GM19238 (cell line): ENCODE results near the gene GRAMD2A.
A peak's percentile ranks its signal among the peaks of the same experiment; 100 is the strongest.

Experiments used
- DNase-seq: peaks from one replicate; pipeline ENCODE4 v3.0.0; 2011; ENCODE audit warnings: low spot score; ENCODE audit not compliant: insufficient read length

The GRAMD2A gene

GRCh38 chr15:72168808-72169190 is 28.8 kb downstream of the GRAMD2A start:
- DNase-seq, result no peak

GRCh38 chr15:72168131-72168807 is 29.3 kb downstream of the GRAMD2A start:
- DNase-seq, result no peak

- DNase-seq, result no peak
Measured at GRCh38 chr15:72167445-72167844, 30.1 kb downstream of the GRAMD2A start.

GRCh38 chr15:72166716-72167417 is 30.7 kb downstream of the GRAMD2A start:
- DNase-seq, result no peak

GRCh38 chr15:72163719-72164118 is 33.9 kb downstream of the GRAMD2A start:
- DNase-seq, result no peak

- DNase-seq, result no peak
Measured at GRCh38 chr15:72162569-72162968, 35.0 kb downstream of the GRAMD2A start.

GRCh38 chr15:72161361-72162132 is 36.0 kb downstream of the GRAMD2A start:
- DNase-seq, result no peak

GRCh38 chr15:72160696-72161245 is 36.8 kb downstream of the GRAMD2A start:
- DNase-seq, result no peak

- DNase-seq, result no peak
Measured at GRCh38 chr15:72156928-72157327, 40.7 kb downstream of the GRAMD2A start.

GRCh38 chr15:72155635-72156616 is 41.7 kb downstream of the GRAMD2A start:
- peak; percentile 68 for DNase-seq

- no peak for DNase-seq
Measured at GRCh38 chr15:72155003-72155621, 42.5 kb downstream of the GRAMD2A start.

GRCh38 chr15:72154316-72154715 is 43.3 kb downstream of the GRAMD2A start:
- DNase-seq, result no peak

- no peak for DNase-seq
Measured at GRCh38 chr15:72153269-72154000, 44.2 kb downstream of the GRAMD2A start.

GRCh38 chr15:72147418-72147817 is 50.2 kb downstream of the GRAMD2A start:
- no peak for DNase-seq

- DNase-seq, result no peak
Measured at GRCh38 chr15:72146934-72147333, 50.7 kb downstream of the GRAMD2A start.

GRCh38 chr15:72146221-72146620 is 51.4 kb downstream of the GRAMD2A start:
- DNase-seq, result no peak

GRCh38 chr15:72141171-72142084 is 56.2 kb downstream of the GRAMD2A start:
- DNase-seq, result peak; percentile 71

GRCh38 chr15:72140088-72140487 is 57.5 kb downstream of the GRAMD2A start:
- DNase-seq, result no peak

- DNase-seq, result no peak
Measured at GRCh38 chr15:72139667-72140066, 57.9 kb downstream of the GRAMD2A start.
